HCT116 (cell line): ENCODE results near the gene COL23A1. TPM values are rescaled to one million over a fixed set of nuclear protein-coding genes. Genes with fewer than 3 reads are reported as not detected.

Experiments used
- ATAC-seq: fragments of 200-7000 bp; cut with Tn5 transposase; 2 replicates; pipeline ENCODE4 v1.9.1; 2020; ENCODE audit warnings: mild to moderate bottlenecking, moderate library complexity
- BruUV-seq: library from RNA; stranded (reverse); fragments of 400-500 nt; replicated peaks from 2 replicates; lab custom pipeline; 2021; lab: Mats Ljungman, UMichigan
- CTCF ChIA-PET: fragments of 300-600 bp; sonication (Branson Sonifier 250); formaldehyde crosslinking; loops from one replicate; lab custom pipeline; 2021; ENCODE audit warnings: antibody characterized with exemption; lab: Charles Lee
- POLR2A ChIA-PET: fragments of 300-600, 350-600 bp; sonication (Branson Sonifier 250); formaldehyde crosslinking; loops from one replicate; lab custom pipeline; 2021; ENCODE audit warnings: antibody characterized with exemption; lab: Charles Lee
- RAD21 ChIA-PET, 2 experiments: fragments of 300-600 bp; sonication (Branson Sonifier 250); formaldehyde crosslinking; loops; one replicate each; lab custom pipeline; 2023; ENCODE audit warnings: low total read pairs in 2 of 2; ENCODE audit not compliant: uncharacterized antibody in 2 of 2, unreplicated experiment in 2 of 2, low non-redundant PET in 1 of 2; lab: Charles Lee
- DNase-seq: peaks from one replicate; pipeline ENCODE4 v3.0.0-alpha.2; 2010; ENCODE audit warnings: low read depth, low spot score
- H2AFZ ChIP-seq: fragments of 200-600 bp; shearing (Covaris generic), sonication (generic); 2 replicates; pipeline ENCODE4 v1.6.1; 2017; ENCODE audit warnings: low read depth, mixed run types, mixed read lengths, antibody characterized with exemption, low read length; ENCODE audit not compliant: poor library complexity, severe bottlenecking
- H3K27ac ChIP-seq: 2 replicates; pipeline ENCODE4 v1.5.1; 2012; ENCODE audit warnings: low read depth, low read length
- H3K27me3 ChIP-seq: fragments of 200-600 bp; sonication (generic); 2 replicates; pipeline ENCODE4 v1.6.1; 2016; ENCODE audit warnings: mixed run types, low read length, mixed read lengths; ENCODE audit not compliant: insufficient read depth
- H3K36me3 ChIP-seq, 2 experiments: fragments of 200-500 bp in 1 of 2; fragments of 200-600 bp in 1 of 2; sonication (Bioruptor generic) in 1 of 2; sonication (generic) in 1 of 2; 2 replicates each; pipeline versions ENCODE4 v1.5.1 to v1.6.1; 2014 to 2016; ENCODE audit warnings: low read length in 2 of 2, inconsistent platforms in 1 of 2, mixed read lengths in 1 of 2, mixed run types in 1 of 2; ENCODE audit not compliant: insufficient read depth in 2 of 2, control insufficient read depth in 1 of 2
- H3K4me1 ChIP-seq, 2 experiments: fragments of 200-600 bp in 1 of 2; sonication (generic) in 1 of 2; 2 replicates each; pipeline versions ENCODE4 v1.5.1 to v1.6.1; 2012 to 2017; ENCODE audit warnings: low read length in 2 of 2, inconsistent platforms in 1 of 2, mild to moderate bottlenecking in 1 of 2, mixed read lengths in 1 of 2, mixed run types in 1 of 2, moderate library complexity in 1 of 2; ENCODE audit not compliant: insufficient read depth in 2 of 2, control insufficient read depth in 1 of 2
- H3K4me2 ChIP-seq: fragments of 200-600 bp; sonication (generic); 2 replicates; pipeline ENCODE4 v1.6.1; 2017; ENCODE audit warnings: mixed run types, low read length, mixed read lengths
- H3K4me3 ChIP-seq, 2 experiments: fragments of 200-600 bp in 1 of 2; sonication (generic) in 1 of 2; replicated peaks in 1 of 2; 2 replicates each; pipeline ENCODE4 v1.5.1; 2011 to 2016; ENCODE audit warnings: low read length in 2 of 2, control low read depth in 1 of 2, low read depth in 1 of 2, mild to moderate bottlenecking in 1 of 2, mixed read lengths in 1 of 2, mixed run types in 1 of 2
- H3K79me2 ChIP-seq: fragments of 200-600 bp; sonication (generic); 2 replicates; pipeline ENCODE4 v1.6.1; 2017; ENCODE audit warnings: mild to moderate bottlenecking, mixed run types, low read length, moderate library complexity, mixed read lengths; ENCODE audit not compliant: insufficient read depth
- H3K9ac ChIP-seq: fragments of 200-600 bp; sonication (generic); 2 replicates; pipeline ENCODE4 v1.6.1; 2016; ENCODE audit warnings: low read length, mixed read lengths
- H3K9me2 ChIP-seq: fragments of 200-600 bp; sonication (generic), shearing (Covaris generic); 2 replicates; pipeline ENCODE4 v1.6.1; 2017; ENCODE audit warnings: mixed run types, mild to moderate bottlenecking, moderate library complexity; ENCODE audit not compliant: insufficient read depth
- H3K9me3 ChIP-seq, 2 experiments: fragments of 200-500 bp in 1 of 2; fragments of 200-600 bp in 1 of 2; sonication (Bioruptor generic) in 1 of 2; sonication (generic) in 1 of 2; 2 replicates each; pipeline ENCODE4 v1.6.1; 2014 to 2017; ENCODE audit warnings: low read length in 2 of 2, mixed read lengths in 2 of 2, inconsistent platforms in 1 of 2, low read depth in 1 of 2, mild to moderate bottlenecking in 1 of 2, mixed run types in 1 of 2, moderate library complexity in 1 of 2; ENCODE audit not compliant: control insufficient read depth in 1 of 2, insufficient read depth in 1 of 2
- H4K20me1 ChIP-seq: fragments of 200-600 bp; sonication (generic), shearing (Covaris generic); 2 replicates; pipeline ENCODE4 v1.6.1; 2017; ENCODE audit warnings: mixed run types, mild to moderate bottlenecking, moderate library complexity; ENCODE audit not compliant: insufficient read depth
- ATF3 ChIP-seq: IDR thresholded peaks from 2 replicates; pipeline ENCODE4 v1.6.1; 2012
- CBX3 ChIP-seq: IDR thresholded peaks from 2 replicates; pipeline ENCODE4 v1.6.1; 2012; ENCODE audit warnings: low read depth
- CEBPB ChIP-seq: IDR thresholded peaks from 2 replicates; pipeline ENCODE4 v1.6.1; 2012; ENCODE audit warnings: low read depth
- FOSL1 ChIP-seq: IDR thresholded peaks from 2 replicates; pipeline ENCODE4 v1.6.1; 2012; ENCODE audit warnings: low read depth
- JUND ChIP-seq: IDR thresholded peaks from 2 replicates; pipeline ENCODE4 v1.6.1; 2012
- POLR2A ChIP-seq: IDR thresholded peaks from 2 replicates; pipeline ENCODE4 v1.7.0; 2011; ENCODE audit warnings: borderline replicate concordance; ENCODE audit not compliant: insufficient read depth, insufficient read length; ENCODE audit errors: extremely low read depth
- TCF7L2 ChIP-seq: IDR thresholded peaks from 2 replicates; pipeline ENCODE4 v1.7.0; 2011; ENCODE audit warnings: borderline replicate concordance, inconsistent platforms; ENCODE audit not compliant: insufficient read depth, insufficient read length; ENCODE audit errors: extremely low read depth
- YY1 ChIP-seq: IDR thresholded peaks from 2 replicates; pipeline ENCODE4 v1.6.1; 2011; ENCODE audit warnings: low read length, low read depth, moderate library complexity, mild to moderate bottlenecking; ENCODE audit not compliant: insufficient replicate concordance; ENCODE audit errors: extremely low read depth
- ZBTB33 ChIP-seq: IDR thresholded peaks from 2 replicates; pipeline ENCODE4 v1.6.1; 2011; ENCODE audit warnings: mild to moderate bottlenecking, low read length, moderate library complexity; ENCODE audit not compliant: insufficient replicate concordance; ENCODE audit errors: extremely low read depth
- intact Hi-C: fragments of 100-400 bp; cut with micrococcal nuclease; formaldehyde crosslinking; loops from 2 replicates; pipeline ENCODE4 v1.10.0; 2022
- total RNA-seq: library from RNA; stranded (reverse); gene quantifications from one replicate; pipeline ENCODE4 v1.2.1, GENCODE V29; 2021; ENCODE audit not compliant: unreplicated experiment

The COL23A1 gene
- total RNA-seq, 1 experiment from 2014 or later = not detected

- Histone ChIP-seq H3K9me3 (no peaks in the 10 kb centered on the region), H2AFZ (no peak overlapping the region), H3K9me2 (no peaks in the 10 kb centered on the region), H3K36me3 (no peaks in the 10 kb centered on the region), H3K4me2 (no peak overlapping the region), H3K4me3 (no peak overlapping the region), H4K20me1 (no peaks in the 10 kb centered on the region), H3K9ac (no peak overlapping the region), H3K79me2 (no peaks in the 10 kb centered on the region), H3K27me3 (peaks cover 6% of the 10 kb centered on the region; the same call in 1 of the 2 replicates), H3K4me1 (no peaks in the 10 kb centered on the region), H3K27ac (no peak overlapping the region)
- TF ChIP-seq CBX3 (no peak), ATF3 (no peak), JUND (no peak), FOSL1 (no peak), CEBPB (no peak), TCF7L2 (no peak), ZBTB33 (no peak), POLR2A (no peak), YY1 (no peak)
- ATAC-seq (no peak), DNase-seq (no peak)
- ChIA-PET POLR2A (no interaction called here), RAD21 (no interaction called here), CTCF (no interaction called here)
- no TSS peak for BruUV-seq
- intact Hi-C loops = no loop called here
Observed at GRCh38 chr5:178340637-178341036, 249.6 kb downstream of the COL23A1 start.
